22Rv1 (cell line): ENCODE measurements around the gene ACTR6.

Experiments used
- H3K27ac ChIP-seq: fragments of 450-650 bp; 2 replicates; pipeline ENCODE4 v1.5.1; 2017
- CTCF ChIP-seq: fragments of 450-650 bp; IDR thresholded peaks from 2 replicates; pipeline ENCODE4 v1.5.1; 2017; ENCODE audit warnings: mild to moderate bottlenecking
- ZFX ChIP-seq: fragments of 450-650 bp; IDR thresholded peaks from 2 replicates; pipeline ENCODE4 v1.6.1; 2017; ENCODE audit warnings: antibody characterized with exemption, borderline replicate concordance

Gene ACTR6

DNA sequence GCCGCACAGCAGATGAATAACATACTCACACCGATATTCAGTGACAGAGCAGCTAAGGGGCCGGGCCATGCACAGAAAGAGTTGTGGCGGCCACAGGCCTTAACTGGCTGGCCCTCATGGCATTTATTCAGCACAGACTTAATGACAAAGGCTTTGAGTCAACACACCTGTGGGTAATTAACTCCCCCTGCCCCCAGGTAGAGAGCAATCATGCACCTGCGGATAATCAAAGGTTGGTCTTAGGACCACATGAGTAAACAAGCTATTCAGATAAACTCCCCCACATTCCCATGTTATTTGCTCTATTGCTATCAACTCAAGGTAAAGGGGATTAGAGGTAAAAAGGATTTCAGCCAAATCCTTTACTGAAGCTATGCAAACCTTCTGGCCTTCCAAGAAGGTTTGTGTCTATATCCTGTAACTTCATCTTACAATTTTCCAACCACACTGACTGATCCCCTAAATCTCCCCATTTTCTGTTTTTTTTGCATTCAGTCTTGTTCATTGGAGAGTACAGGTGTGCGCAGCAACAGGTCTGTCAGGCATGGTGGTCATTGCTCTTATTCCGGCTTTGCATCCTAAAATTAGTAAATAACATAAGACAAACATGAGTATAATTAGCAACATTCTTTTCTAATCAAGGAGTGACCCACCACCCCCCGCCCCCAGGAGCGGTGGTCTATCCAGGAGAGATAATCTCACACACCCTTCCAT lies 41.1 kb upstream of the ACTR6 start:
- no peak overlapping the region for H3K27ac ChIP-seq
- no peak for TF ChIP-seq ZFX
- TF ChIP-seq CTCF = no peak

DNA sequence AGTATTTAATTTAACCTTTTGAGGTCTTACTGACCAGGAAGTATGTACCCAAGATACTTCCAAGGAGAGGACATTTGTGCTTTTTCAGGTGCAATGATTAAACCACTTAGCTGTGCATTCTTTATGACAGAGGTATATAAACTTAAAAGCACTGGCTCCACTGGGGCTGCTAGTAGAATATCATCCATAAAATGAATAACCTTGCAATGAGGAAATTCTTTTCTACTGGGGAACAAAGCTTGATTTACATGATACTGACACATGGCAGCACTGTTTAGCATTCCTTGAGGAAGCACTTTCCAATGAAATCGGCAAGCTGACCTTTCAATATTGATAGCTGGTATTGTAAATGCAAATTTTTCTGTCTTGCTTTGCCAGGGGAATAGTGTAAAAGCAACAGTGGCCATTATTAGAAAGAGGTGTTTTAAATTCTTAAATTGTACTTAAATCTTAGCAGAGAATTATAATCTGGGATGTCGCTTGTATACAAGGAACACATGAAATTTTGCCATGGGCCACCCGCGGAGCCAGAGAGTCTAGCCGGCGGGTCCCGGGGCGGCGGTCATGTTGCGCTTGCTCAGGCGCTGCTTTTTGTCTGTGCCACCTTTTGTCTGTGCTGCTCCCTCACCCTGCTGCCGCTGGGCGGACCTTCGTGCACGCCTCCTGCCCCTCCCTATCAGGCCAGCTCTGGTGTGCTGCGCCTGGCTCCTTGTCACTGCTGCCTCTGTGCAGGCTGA lies 37.0 kb upstream of the ACTR6 start:
- TF ChIP-seq ZFX (no peak), CTCF (no peak; the same call in none of the 2 replicates)
- H3K27ac ChIP-seq = no peak overlapping the region

GRCh38 chr12:100164153-100164704 lies 36.4 kb upstream of the ACTR6 start:
- no peak for TF ChIP-seq ZFX
- TF ChIP-seq CTCF = no peak; the same call in 1 of the 2 replicates
- no peak overlapping the region for H3K27ac ChIP-seq

GRCh38 chr12:100165356-100165755 lies 35.3 kb upstream of the ACTR6 start:
- H3K27ac ChIP-seq = no peak overlapping the region
- no peak for TF ChIP-seq ZFX
- no peak for TF ChIP-seq CTCF

DNA sequence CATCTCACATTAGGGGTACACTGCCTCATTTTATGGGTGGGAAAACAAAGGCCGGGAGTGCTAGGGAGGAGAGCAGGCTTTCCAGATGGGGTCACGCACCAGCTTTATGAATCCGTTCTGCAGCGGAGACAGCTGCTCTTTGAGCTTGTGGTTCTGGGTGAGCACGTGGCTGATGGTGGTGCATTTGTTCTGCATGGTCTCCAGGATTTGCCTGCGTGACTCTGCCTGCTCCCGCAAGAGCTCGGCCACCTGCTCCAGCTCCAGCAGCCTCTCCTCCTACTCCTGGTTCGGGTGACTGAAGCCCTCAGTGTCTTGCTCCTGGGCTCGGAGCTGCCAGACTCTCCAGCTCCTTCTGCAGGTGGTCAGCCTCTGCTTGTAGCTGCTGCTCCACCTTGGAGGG lies 34.4 kb upstream of the ACTR6 start:
- TF ChIP-seq ZFX = no peak
- TF ChIP-seq CTCF = no peak
- no peak overlapping the region for H3K27ac ChIP-seq

- TF ChIP-seq CTCF = no peak
- no peak for TF ChIP-seq ZFX
- no peak overlapping the region for H3K27ac ChIP-seq
Measured at GRCh38 chr12:100168562-100168961, 32.1 kb upstream of the ACTR6 start.

DNA sequence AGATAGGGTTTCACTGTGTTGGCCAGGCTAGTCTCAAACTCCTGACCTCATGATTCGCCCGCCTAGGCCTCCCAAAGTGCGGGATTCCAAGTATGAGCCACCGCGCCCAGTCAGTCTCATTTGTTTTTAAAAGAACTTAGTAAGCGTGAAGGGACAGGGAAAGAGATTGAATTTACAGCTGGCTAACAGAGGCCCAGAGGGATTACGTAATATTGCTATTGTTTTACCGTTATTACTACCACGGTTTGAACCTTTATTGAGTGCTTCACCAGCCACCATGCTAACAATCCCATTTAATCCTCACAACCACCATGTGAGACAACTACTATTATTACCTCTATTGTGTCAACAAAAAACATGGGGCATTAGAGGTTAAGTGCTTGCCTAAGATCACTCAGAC lies 31.3 kb upstream of the ACTR6 start:
- TF ChIP-seq CTCF = no peak
- no peak for TF ChIP-seq ZFX
- H3K27ac ChIP-seq = no peak overlapping the region
